Mesodermal cell (in vitro differentiated cells): ENCODE results near the gene ANGPTL7. TPM values are rescaled to one million over a fixed set of nuclear protein-coding genes. Genes with fewer than 3 reads are reported as not detected.

ENCODE experiments used
- H3K27ac ChIP-seq: 2 replicates; pipeline ENCODE4 v1.7.0; 2013; ENCODE audit warnings: mild to moderate bottlenecking, low read depth, low read length, moderate library complexity; ENCODE audit not compliant: severe bottlenecking
- H3K36me3 ChIP-seq: 2 replicates; pipeline ENCODE4 v1.7.1; 2013; ENCODE audit warnings: mild to moderate bottlenecking, low read length, moderate library complexity; ENCODE audit not compliant: control insufficient read depth, insufficient read depth
- H3K4me1 ChIP-seq: one replicate; pipeline ENCODE4 v1.7.1; 2013; ENCODE audit warnings: mild to moderate bottlenecking, low read length; ENCODE audit not compliant: insufficient read depth, control insufficient read depth, poor library complexity, severe bottlenecking
- H3K4me3 ChIP-seq: 2 replicates; pipeline ENCODE4 v1.7.0; 2013; ENCODE audit warnings: low read length, control low read depth, mild to moderate bottlenecking; ENCODE audit not compliant: insufficient read depth, poor library complexity, severe bottlenecking; ENCODE audit errors: extremely low read depth
- H3K9me3 ChIP-seq: 2 replicates; pipeline ENCODE4 v1.7.1; 2013; ENCODE audit warnings: mild to moderate bottlenecking, low read length, moderate library complexity; ENCODE audit not compliant: control insufficient read depth
- WGBS, 2 experiments: methylation state at CpG; one replicate each; pipeline ENCODE4 v1.1.5; 2013; ENCODE audit warnings: missing lambda C conversion rate in 2 of 2; ENCODE audit not compliant: insufficient coverage in 2 of 2; 5-methylcytosine and 5-hydroxymethylcytosine counted together
- polyA plus RNA-seq, 2 experiments: library from polyadenylated mRNA; stranded (reverse); fragments of 50-300 nt; gene quantifications; one replicate each; pipeline ENCODE4 v1.2.3, GENCODE V29; 2013

Gene ANGPTL7
- not detected for polyA plus RNA-seq (2013, experiment 1 of 2)
- not detected for polyA plus RNA-seq (2013, experiment 2 of 2)

- Histone ChIP-seq H3K4me3 (no peak within 1 kb of the TSS), H3K27ac (no peak within 1 kb of the TSS), H3K36me3 (peaks cover 73% of the 10 kb centered on the region), H3K9me3 (no peaks in the 10 kb centered on the region), H3K4me1 (peaks cover 8% of the 10 kb centered on the region)
- WGBS, 2 experiments: 95% methylated on average over 4 to 6 of the region's 8 CpGs
Measured at GRCh38 chr1:11188858-11189451, at the start of gene ANGPTL7. Gene ANGPTL7, plus strand, starts transcription at chr1:11189355. Its CDS starts 225 bp downstream, at chr1:11189580.

GRCh38 chr1:11142618-11143391 lies 46.4 kb upstream of the ANGPTL7 start:
- Histone ChIP-seq H3K4me3 (no peak overlapping the region), H3K36me3 (peaks cover 88% of the 10 kb centered on the region)
- WGBS, 2 experiments: 96 to 100% methylated on average over 2 to 4 of the region's 4 CpGs

GRCh38 chr1:11143401-11143800 lies 45.8 kb upstream of the ANGPTL7 start:
- Histone ChIP-seq H3K4me3 (no peak overlapping the region), H3K4me1 (no peaks in the 10 kb centered on the region), H3K9me3 (no peaks in the 10 kb centered on the region), H3K36me3 (peaks cover 88% of the 10 kb centered on the region), H3K27ac (no peak overlapping the region)
- 97 to 100% methylated on average over 4 of the region's 5 CpGs for WGBS, 2 experiments

More at GRCh38 chr1:11142618-11143391, 46.4 kb upstream of the ANGPTL7 start:
- H3K4me1 ChIP-seq: no peaks in the 10 kb centered on the region
- H3K9me3 ChIP-seq: no peaks in the 10 kb centered on the region
- no peak overlapping the region for H3K27ac ChIP-seq

GRCh38 chr1:11143907-11144306 lies 45.2 kb upstream of the ANGPTL7 start:
- no peak overlapping the region for H3K27ac ChIP-seq
- H3K9me3 ChIP-seq: no peaks in the 10 kb centered on the region
- WGBS, 2 experiments: 95 to 97% methylated on average over 2 of the region's 2 CpGs
- peaks cover 88% of the 10 kb centered on the region for H3K36me3 ChIP-seq
- H3K4me1 ChIP-seq: no peaks in the 10 kb centered on the region
- no peak overlapping the region for H3K4me3 ChIP-seq

- H3K27ac ChIP-seq: no peak overlapping the region
- no peaks in the 10 kb centered on the region for H3K4me1 ChIP-seq
- WGBS, 2 experiments: 85 to 94% methylated on average over 10 of the region's 12 CpGs
- peaks cover 87% of the 10 kb centered on the region for H3K36me3 ChIP-seq
- no peak overlapping the region for H3K4me3 ChIP-seq
- H3K9me3 ChIP-seq: no peaks in the 10 kb centered on the region
Measured at GRCh38 chr1:11144570-11145256, 44.4 kb upstream of the ANGPTL7 start.

GRCh38 chr1:11145741-11146140 lies 43.4 kb upstream of the ANGPTL7 start:
- Histone ChIP-seq H3K27ac (no peak overlapping the region), H3K36me3 (peaks cover 89% of the 10 kb centered on the region), H3K9me3 (no peaks in the 10 kb centered on the region), H3K4me3 (no peak overlapping the region), H3K4me1 (no peaks in the 10 kb centered on the region)
- 94 to 100% methylated on average over 2 to 5 of the region's 6 CpGs for WGBS, 2 experiments

- Histone ChIP-seq H3K27ac (no peak overlapping the region), H3K36me3 (peaks cover 96% of the 10 kb centered on the region), H3K9me3 (no peaks in the 10 kb centered on the region), H3K4me3 (no peak overlapping the region), H3K4me1 (no peaks in the 10 kb centered on the region)
- 80 to 87% methylated on average over 3 of the region's 4 CpGs for WGBS, 2 experiments
Measured at GRCh38 chr1:11147197-11147770, 41.9 kb upstream of the ANGPTL7 start.

- H3K4me3 ChIP-seq: no peak overlapping the region
- peaks cover 85% of the 10 kb centered on the region for H3K36me3 ChIP-seq
- no peak overlapping the region for H3K27ac ChIP-seq
- H3K9me3 ChIP-seq: no peaks in the 10 kb centered on the region
- no peaks in the 10 kb centered on the region for H3K4me1 ChIP-seq
- WGBS, 2 experiments: 100% methylated on average over 1 of the region's 3 CpGs; no CpG with 5 or more reads in 1 of the 2 experiments
Measured at GRCh38 chr1:11150326-11150725, 38.8 kb upstream of the ANGPTL7 start.

- WGBS, 2 experiments: 90 to 94% methylated on average over 5 of the region's 5 CpGs
- no peaks in the 10 kb centered on the region for H3K4me1 ChIP-seq
- H3K9me3 ChIP-seq: no peaks in the 10 kb centered on the region
- H3K27ac ChIP-seq: no peak overlapping the region
- H3K36me3 ChIP-seq: peaks cover 85% of the 10 kb centered on the region
- no peak overlapping the region for H3K4me3 ChIP-seq
Measured at GRCh38 chr1:11151114-11151513, 38.0 kb upstream of the ANGPTL7 start.

- H3K4me3 ChIP-seq: no peak overlapping the region
- no peak overlapping the region for H3K27ac ChIP-seq
- H3K9me3 ChIP-seq: no peaks in the 10 kb centered on the region
- 97 to 98% methylated on average over 4 of the region's 9 CpGs for WGBS, 2 experiments
- peaks cover 85% of the 10 kb centered on the region for H3K36me3 ChIP-seq
- no peaks in the 10 kb centered on the region for H3K4me1 ChIP-seq
Measured at GRCh38 chr1:11151826-11152612, 37.1 kb upstream of the ANGPTL7 start.
